NCI-H345 treated with DMSO at 0.1 percent for 48 hours (cell line): Measurements from ENCODE around the gene CASK.

Experiments used
- DNase-seq: peaks from one replicate; lab custom pipeline; 2025; ENCODE audit not compliant: unreplicated experiment; lab: John Stamatoyannopoulos, UW

Gene CASK

DNA sequence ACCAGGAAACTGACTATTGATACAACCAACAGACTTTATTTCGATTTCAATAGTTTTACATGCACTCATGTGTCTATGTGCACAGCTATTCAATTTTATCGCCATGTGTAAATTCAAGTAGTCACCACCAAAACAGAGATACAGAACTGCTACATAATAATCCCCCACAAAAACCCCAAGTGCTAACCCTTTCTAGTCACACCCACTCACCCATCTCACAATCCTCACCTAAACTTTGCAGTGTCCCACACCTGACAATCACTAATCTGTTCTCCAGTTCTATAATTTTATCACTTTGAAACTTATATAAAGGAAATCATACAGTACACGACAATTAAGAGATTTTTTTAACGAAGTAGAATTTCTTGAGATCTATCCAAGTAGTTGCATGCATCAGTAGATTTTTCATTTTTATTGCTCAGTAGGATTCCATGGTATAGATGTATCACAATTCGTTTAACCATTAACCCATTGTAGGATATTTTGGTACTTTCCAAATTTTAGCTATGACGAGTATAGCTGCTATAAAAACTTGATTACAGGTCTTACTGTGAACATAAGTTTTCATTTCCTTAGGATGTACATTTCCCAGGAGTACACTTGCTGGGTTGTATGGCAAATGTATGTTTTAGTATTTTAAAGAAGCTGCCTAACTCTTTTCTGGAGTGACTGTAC, 85.9 kb downstream of the CASK start:
- DNase-seq, result no peak

DNA sequence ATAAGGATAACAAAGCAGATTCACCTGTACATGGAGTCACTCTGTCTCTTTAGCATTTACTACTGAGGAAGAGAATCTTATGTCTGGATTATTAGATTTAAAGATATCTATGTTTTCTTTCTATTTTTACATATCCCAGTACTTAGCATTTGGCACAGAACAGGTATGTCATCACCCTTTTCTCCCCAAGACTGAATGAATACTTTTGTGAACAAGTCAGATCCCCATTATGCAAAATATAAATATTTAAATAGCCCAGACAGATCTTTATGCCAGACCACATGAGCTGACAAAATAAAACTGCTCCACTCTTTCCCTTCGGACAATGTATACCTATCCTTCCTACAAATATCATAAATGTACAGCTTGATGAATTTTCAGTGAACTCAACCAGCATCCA, 94.5 kb downstream of the CASK start:
- DNase-seq, result no peak

DNA sequence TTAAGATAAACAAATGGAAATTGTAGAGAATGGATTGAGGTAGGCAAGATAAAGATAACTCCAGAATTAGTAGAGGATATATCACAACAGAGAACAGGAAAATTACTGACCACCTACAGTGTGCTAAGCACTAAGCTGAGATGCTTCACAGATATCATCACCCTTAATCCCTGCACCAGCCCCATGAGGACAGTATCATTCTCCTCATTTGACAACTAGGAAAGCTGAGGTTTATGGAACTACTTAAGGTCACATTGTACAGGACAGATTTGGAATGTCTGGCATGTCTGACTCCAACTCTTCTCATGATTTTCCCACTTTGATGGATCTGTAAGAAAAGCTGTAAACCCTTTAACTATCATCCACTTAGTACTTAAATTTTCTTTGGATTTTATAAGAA, 95.5 kb downstream of the CASK start:
- no peak for DNase-seq

DNA sequence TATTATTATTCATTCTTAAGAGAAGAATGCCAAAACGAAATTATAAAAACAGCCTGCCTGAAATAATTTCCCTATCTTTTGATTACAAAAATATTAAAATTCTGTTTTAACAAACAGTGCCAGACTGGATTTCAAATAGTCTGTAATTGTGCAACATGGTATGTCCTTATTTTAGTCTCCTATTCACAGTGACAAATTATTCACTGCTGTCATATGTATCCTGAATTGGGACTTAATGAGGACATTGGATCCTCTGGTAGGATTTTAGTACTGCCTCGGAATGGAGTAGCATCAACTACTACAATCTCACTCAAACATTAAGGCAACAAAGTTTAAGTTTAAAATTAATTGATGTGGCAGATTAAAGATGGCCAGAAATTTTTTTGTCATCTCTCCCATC, 97.6 kb downstream of the CASK start:
- no peak for DNase-seq

DNA sequence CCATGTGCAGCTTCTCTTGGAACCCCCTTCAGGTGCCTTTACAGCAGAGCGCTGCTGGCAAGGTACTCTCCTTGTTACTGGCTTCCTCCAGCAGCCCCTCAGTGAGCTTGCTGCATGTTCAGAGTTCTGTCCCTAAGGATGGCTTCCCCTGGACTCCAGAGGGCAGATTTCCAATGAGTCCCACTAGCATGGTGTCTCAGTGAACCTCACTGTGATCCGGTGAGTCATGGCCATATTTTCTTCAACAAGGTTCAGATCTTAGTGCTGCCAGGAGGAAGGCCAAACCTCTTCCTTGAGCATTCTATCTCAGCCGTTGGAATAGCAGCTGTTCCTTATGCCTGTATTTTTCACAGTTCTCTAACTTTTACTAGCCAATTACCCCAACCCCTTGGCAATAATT, 98.8 kb downstream of the CASK start:
- DNase-seq, result no peak

DNA sequence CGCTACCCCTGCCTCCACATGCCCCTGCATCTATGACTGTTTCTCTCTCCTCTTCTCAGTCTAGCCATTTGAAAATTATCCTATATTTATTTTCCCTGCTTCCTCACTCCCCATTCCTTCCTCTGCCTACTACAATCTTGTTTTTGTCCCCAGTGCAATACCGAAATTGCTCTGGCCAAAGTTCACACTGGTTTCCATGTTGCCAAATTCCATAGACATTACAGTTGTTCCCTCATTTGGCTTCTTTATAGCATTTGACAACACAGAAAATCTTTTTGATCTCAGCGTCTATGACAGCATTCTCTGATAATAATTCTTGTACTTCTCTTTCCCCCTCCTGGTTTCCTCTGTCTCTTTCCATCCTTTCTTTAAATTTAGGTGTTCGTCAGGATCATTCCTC, 100.0 kb downstream of the CASK start:
- DNase-seq, result no peak

DNA sequence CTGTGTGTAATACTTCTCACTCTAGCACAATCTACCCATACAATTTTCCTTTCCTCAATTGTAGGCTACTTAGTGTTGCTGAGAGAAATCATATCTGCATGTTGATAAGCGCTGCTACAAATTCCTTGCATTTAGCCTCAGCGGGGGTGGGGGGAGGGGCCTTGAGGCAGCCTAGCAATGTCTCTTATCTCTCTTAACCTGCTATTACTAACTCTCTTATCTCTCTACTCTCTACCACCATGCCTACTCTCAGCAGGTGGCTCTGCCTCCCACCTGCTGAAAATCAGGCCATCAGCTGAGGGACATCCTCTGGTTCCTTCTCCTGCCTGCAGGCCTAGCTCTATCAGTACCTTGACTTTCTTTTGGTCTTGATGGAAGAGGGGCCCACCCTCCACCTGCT, 100.5 kb downstream of the CASK start:
- no peak for DNase-seq

DNA sequence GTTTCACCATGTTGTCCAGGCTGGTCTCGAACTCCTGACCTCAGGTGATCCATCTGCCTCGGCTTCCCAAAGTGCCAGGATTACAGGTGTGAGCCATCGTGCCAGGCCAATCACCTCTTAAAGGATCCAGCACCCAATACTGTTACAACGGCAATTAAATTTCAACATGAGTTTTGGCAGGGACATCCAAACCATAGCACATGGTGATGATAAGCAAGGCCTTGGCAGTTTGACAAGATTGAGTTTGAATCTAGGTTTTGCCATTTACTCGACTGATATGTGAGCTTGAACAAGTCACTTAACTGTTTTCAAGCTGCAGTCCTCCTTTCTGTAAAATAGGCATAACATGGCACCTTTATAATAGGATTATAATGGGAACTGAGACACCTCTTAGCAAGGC, 115.3 kb downstream of the CASK start:
- no peak for DNase-seq

DNA sequence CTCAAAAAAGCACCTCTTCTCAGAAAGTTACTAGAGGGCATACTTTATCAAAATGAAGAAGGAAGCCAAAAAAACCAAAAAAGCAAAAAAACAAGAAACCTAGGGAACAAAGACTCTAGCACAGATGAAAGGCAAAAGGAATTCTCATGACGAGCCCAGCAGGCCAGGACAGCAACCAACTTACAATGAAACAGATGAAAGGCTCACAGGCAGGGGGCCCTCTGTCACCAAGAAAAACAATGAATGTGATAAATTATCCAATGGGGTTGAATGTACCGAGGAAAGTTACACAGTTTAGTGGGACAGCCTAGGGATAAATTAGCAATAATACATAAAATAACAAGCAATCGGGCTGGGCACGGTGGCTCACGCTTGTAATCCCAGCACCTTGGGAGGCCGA, 120.4 kb downstream of the CASK start:
- no peak for DNase-seq

DNA sequence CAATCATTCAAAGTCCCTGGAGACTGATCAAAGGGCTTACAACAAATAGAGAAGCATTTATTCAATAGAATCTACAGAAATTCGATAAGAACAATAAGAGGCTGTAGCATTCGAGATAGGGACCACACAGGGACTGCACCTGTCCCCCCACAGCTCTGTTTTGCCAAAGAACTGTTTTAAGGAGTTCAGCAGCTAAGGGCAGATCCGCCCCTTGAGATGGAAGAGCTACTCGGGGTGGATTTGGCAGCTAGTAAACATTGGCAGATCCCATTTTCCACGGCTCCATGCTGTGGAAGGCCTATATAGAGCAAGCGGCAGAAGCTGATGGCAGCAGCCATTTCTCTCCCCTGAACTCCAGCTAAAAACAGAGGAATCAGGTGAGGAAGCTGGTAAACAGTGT, 123.7 kb downstream of the CASK start:
- no peak for DNase-seq

DNA sequence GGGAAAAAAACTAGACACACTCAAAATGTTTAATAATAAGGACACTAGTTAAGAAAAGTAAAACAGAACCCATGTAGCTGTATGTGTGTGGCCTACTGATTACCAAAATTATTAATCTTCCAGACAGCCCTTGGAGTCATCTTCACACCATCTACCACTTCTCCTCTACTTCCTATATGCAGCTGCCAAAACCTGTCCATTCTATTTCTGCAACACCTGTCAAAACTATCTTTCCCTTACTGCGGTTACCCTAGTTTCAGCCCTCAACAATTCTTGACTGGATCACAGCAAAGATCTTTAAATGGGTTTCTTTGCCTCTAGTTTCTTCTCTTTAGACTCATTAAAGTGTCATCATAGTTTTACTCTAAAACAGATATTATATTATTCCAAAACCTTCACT, 126.8 kb downstream of the CASK start:
- DNase-seq, result no peak

DNA sequence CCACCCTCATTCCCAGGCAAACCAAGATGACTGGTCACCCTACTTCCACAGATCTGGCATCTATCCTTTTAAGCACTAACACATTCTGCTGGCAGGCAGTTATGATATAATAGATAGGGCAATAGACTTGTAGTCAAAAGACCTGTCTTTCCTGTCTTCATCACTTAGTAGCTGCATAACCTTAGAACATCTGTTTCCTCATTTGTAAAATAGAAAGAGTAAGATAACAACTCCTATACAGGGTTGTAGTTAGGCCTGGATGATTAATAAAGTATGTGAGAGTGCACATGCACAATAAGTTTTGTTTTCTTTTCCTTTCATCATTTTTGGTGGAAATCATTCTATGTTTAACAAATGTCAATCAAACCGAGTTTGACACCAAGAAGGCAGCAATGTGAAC, 127.3 kb downstream of the CASK start:
- no peak for DNase-seq

DNA sequence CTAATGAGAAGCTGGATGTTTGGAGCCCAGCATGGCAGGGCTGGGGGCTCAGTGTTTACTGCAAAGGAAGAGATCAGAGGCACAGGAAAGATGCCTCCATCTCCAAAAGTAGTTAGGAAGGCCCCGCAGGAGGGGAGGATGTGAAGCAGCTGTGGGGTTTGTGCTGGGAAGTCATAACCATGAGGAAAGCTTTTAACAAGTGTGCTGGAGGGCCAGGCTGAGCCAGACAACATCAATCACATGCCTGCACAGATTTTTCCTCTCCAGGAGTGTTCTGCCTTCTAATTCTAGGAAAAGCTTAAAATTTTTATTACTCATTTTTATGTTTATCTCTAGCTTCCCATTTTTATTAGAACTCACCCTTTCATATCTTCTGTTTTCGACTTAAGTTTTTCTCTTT, 134.0 kb downstream of the CASK start:
- no peak for DNase-seq

DNA sequence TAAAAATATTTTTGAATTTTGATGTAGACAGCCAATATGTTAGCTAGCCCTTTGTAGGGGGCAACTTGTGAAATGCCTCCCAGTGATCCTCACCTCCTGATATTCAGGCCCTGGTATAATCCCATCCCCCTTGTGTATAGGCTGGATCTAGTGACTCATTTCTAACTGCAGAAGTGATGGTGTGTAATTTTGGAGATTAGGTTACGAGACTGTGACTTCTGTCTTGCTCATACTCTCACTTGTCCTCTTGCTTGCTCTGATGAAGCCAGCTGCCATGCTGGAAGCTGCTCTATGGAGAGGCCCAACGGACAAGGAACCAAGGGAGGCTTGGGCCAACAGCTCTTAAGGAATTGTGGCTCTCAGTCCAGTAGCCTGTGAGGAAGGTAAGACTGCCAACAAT, 137.7 kb downstream of the CASK start:
- DNase-seq, result no peak

DNA sequence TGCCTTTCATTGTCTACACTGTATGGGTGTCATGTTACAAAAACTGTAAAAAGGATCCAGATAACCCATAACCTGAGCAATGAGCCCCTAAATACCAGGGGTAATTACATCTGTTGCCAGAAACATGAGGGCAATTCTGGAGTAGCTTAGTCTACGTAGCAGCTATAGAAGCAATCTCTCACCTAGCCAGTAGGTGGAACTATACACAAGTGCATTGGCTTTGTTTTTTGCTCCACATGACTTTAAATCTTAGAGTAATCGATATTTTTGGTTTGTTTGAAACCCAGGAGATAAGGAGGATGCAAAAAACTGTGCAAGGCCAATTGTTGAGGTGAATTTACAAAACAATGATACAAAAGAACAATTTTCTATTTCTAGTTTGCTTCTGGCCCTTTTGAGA, 141.9 kb downstream of the CASK start:
- peak; percentile 13 for DNase-seq

DNA sequence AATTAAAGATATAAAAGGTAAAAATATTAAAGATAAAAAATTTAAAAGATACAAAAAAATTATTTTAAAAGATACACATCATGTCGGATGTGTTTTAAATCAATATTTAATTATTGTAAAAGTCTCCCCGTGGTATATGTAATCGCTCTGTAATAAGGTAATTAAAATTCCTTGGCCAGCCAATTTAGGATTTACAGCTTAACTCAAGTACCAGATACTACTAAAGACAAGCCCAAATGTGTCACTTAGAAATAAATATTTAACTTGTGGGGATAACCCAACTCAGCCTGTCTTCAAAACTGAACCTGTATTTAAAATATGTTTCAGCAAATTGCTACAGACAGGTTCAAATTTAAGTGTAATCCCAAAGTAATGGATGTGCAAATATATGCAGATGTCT, 143.4 kb downstream of the CASK start:
- DNase-seq, result no peak

DNA sequence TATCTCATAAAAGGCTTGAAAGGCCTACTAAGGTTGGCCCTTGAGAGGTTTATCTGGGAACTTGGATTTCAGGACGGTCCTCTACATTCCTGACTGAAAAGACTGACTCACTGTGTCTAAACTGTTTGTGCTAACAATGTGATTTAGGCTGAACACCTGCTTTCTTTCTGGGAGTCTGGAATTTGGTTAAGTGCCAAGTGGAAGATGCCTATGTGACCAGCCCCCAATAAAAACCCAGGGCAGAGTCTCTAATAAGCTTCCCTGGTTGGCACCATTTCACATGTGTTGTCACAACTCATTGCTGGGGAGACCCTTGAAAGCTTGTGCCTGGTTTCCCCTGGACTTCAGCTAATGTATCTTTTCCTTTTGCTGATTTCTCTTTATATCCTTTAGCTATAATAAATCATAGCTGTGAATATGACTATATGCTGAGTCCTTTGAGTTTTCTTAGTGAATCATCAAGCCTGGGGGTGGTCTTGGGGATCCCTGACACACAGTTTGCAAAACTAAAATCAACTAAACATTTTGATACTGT, 144.3 kb downstream of the CASK start:
- DNase-seq, result no peak

DNA sequence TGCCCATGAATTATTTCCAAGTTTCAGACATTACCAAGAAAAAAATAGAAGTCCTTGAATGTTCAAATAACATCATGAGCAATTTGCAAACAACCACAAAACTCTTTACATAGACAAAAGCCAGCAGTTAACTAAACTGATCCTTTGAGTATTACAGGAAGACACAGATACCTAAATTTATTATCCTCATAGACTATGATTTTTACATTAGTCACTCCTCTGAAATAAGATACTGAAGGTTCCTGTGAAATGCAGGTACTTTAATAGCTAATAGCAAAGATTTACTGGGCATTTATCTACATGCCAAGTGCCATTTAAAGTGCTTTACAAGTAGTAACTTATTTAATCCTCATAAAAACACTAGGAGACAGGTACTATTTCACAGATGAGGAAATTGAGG, 161.7 kb downstream of the CASK start:
- no peak for DNase-seq

DNA sequence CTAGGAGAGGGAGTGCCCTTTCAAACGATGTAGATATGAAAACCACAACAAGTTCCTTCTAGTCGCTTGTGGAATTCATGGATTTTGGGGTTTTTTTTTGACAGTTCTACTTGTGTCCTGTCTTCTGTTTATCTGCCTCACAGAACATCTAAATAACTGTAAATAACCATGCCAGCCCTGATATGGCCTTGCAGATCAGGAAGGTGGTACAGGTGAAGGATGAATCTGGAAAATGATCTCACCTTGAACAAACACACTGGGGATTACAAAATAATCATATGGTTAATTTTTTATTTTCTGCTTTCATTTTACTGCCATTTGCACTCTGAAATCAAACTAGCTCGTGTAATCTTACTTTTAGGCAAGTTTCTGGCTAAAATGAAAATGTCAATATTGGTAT, 162.2 kb downstream of the CASK start:
- no peak for DNase-seq

DNA sequence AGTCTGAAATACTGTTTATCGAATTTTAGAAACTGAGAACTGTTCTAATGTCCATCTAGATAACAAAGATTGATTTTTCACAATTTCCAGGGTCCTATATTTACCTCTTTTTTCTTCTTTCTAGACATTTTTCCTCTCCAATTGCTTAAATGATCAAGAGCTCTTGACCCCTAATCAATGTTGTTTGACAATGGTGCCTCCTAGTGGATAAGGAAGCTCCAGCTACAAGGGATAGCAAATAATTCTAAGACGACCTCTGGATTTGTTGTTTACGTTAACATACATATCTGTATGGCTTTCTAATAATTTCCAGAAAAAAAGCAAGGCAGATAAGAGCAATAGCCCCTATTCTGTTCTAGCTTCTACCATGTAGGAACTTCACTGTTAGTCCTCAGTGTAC, 163.5 kb downstream of the CASK start:
- no peak for DNase-seq

DNA sequence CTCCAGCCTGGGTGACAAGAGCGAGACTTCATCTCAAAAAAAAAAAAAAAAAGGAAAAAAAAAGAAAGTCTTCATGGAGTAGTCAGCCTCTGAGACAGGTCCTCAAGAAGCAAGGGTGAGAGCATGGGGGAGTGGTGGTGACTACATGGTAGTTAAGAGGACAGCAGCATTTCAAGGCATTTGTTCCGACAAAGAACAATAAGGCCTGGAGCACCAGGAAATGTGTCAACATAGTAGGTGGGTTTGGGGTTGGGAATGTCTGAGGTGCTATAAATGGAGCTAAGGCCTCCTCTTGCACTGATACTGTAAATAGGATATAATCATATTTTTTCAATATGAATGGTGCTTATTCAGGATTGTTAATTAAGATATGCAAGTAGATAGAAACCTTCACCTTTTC, 165.0 kb downstream of the CASK start:
- no peak for DNase-seq

DNA sequence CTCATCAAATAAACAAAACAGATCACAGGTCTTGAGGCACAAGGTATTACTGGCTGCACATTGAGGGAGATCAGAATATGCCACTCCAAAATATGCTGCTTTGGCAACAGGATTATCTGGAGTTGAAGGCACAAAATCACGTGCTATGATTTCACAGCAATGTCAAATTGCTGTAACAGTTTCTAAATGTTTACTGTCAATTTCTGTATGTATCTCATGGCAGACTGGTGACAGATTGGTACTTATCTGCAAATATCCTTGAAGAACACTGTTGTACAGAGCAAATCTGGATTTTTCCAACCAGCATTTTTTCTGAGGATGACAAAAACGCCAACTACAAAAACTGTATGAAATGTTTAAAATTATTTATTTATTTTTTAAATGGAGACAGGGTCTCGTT, 172.6 kb downstream of the CASK start:
- no peak for DNase-seq

DNA sequence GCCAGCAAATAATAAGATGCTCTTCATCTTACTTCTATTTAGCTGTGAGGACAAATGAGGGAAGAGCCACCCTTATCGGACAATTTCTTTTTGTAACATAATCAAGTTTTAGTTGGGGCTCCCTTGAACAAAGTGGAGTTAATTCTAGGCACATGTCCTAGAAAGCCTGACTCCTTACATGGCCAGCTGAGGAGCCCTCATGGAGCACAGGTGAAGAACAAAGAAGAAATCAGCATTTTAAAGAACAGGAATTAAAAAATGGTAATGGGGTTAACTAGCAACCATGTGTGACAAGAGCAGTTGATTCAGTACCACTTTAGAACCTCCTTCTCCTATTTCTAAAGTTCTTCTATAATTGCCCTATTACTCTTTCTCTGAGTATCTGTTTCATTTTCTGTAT, 183.5 kb downstream of the CASK start:
- DNase-seq, result no peak

DNA sequence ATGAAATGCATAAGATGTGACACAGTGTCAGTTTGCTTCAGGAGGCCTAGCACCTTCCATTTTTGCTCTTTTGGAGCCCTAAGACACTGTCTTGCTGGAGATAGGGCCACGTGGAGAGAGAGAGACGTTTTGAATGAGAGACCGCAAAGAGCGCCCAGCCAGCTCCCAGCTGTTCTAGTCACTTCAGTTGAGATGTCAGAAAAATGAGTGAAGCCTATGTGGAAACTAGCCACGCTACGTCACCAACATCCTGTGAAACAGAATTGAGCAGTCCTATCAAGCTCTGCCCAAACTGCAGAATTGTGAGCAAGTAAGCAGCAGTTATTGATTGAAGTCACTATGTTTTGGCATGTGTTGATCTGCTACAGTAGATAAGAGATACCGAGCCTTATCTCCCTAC, 186.3 kb downstream of the CASK start:
- no peak for DNase-seq
